AG09309 (cell line): ENCODE results near the gene SLC2A6.

Experiments
- DNase-seq: peaks from one replicate; pipeline ENCODE4 v3.0.0-alpha.2; 2010; ENCODE audit warnings: low read depth
- H3K4me3 ChIP-seq: 2 replicates; pipeline ENCODE4 v1.5.1; 2011; ENCODE audit warnings: mild to moderate bottlenecking, low read depth, low read length, moderate library complexity; ENCODE audit not compliant: control insufficient read depth
- TF ChIP-seq, protein P1 (sequence below): IDR thresholded peaks from 2 replicates; pipeline ENCODE4 v1.5.1; 2011; ENCODE audit warnings: mild to moderate bottlenecking, low read depth, low read length, inconsistent platforms; ENCODE audit not compliant: insufficient read depth, control insufficient read depth; ENCODE audit errors: missing control alignments

SLC2A6 gene

DNA sequence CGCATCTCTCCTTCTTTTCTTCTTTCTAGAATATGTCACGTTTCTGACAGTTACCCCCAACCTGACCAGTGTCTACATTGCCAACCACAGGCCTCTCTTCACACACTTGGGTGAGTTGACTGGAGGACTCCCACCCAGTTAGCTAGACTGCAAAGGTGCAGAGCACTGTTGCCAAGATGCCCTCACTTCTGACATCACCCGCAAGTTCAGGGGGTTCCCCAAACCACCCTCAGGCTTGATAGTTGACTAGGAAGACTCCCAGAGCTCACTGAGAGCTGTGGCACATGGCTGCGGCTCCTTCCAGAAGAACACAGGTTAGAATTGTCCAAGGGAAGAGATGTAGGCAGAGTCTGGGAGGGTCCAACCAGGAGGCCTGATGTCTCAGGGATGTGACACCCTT is 39.6 kb downstream of the SLC2A6 start:
- TF ChIP-seq, protein P1, sequence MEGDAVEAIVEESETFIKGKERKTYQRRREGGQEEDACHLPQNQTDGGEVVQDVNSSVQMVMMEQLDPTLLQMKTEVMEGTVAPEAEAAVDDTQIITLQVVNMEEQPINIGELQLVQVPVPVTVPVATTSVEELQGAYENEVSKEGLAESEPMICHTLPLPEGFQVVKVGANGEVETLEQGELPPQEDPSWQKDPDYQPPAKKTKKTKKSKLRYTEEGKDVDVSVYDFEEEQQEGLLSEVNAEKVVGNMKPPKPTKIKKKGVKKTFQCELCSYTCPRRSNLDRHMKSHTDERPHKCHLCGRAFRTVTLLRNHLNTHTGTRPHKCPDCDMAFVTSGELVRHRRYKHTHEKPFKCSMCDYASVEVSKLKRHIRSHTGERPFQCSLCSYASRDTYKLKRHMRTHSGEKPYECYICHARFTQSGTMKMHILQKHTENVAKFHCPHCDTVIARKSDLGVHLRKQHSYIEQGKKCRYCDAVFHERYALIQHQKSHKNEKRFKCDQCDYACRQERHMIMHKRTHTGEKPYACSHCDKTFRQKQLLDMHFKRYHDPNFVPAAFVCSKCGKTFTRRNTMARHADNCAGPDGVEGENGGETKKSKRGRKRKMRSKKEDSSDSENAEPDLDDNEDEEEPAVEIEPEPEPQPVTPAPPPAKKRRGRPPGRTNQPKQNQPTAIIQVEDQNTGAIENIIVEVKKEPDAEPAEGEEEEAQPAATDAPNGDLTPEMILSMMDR: no peak
- no peak for DNase-seq
- H3K4me3 ChIP-seq: no peak overlapping the region

DNA sequence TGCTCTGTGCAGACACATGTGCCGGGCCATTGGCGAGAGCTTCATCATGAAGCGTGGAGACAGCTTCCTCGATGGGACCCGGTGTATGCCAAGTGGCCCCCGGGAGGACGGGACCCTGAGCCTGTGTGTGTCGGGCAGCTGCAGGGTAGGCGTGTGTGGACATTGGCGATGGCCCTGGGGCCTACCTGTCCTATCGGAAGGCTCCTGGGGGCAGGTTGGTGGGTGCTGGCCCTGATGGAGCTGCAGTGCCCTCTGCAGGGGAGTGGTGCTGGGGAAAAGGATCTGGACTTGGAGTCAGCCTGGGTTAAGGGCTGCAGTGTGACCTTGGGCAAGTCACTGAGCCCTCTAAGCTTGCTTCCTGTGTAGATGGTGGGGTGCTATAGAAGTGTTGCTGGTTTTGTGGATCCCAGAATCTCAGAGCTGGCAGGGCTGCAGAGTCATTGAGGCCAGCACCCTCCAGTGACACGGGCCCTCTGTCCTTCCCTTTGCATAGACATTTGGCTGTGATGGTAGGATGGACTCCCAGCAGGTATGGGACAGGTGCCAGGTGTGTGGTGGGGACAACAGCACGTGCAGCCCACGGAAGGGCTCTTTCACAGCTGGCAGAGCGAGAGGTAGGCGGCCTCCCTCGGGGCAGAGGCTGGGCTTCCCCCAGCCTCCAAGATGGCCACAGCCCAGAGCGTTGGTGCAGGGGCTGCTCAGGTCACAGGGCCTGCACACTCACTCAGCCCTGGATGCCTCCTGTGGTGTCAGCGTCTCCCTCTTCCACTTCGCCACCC is 41.0 kb downstream of the SLC2A6 start:
- DNase-seq: no peak
- TF ChIP-seq, protein P1: peak; percentile 32
- no peak overlapping the region for H3K4me3 ChIP-seq

DNA sequence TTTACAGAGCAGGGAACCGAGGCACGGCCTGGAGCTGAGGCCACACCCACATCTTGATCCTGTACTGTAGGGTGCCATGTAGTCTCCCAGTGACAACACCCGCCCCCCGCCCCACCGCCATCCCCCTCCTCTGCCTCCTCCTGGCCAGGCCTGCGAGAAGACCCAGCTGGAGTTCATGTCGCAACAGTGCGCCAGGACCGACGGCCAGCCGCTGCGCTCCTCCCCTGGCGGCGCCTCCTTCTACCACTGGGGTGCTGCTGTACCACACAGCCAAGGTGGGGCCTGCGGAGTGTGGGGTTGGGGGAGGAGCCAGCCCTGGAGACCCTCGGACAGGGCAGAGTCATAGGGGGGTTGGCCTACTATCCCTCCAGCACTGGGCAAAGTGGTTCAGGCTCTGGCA is 42.2 kb downstream of the SLC2A6 start:
- no peak overlapping the region for H3K4me3 ChIP-seq
- TF ChIP-seq, protein P1: no peak
- DNase-seq: no peak

DNA sequence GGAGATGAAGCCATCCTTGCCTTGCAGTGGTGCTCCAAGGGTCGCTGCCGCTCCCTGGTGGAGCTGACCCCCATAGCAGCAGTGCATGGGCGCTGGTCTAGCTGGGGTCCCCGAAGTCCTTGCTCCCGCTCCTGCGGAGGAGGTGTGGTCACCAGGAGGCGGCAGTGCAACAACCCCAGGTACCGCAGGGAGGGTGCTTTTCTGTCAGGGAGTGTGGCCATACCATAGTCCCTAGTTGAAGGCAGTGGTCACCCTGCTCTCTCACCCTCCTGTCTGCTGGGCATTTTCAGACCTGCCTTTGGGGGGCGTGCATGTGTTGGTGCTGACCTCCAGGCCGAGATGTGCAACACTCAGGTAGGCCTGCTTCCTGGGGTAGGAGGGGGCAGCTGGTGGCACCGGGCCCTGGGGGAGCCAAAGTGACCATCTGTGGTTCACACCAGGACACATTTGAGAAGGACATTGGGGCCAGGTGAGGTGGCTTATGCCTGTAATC is 45.5 kb downstream of the SLC2A6 start:
- no peak overlapping the region for H3K4me3 ChIP-seq
- DNase-seq: no peak
- TF ChIP-seq, protein P1: no peak

DNA sequence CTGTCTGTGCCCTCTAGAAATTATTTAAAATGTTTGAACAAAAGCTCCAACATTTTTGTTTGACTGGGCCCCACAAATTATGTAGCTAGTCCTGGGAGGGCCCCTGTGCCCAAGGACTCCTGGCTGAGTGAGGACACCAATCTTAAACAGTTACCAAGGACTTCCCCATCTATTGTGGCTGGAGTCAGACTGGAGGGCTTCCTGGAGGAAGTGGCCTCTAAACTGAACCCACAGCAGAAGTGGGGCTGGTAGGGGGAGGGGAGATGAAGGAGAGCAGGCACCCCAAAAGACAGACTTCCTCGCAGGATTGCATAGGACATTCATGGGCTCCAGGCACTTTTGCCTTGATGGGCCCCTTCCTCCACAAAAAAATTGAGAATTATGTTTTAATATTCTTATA is 48.7 kb downstream of the SLC2A6 start:
- DNase-seq: no peak
- TF ChIP-seq, protein P1: no peak
- no peak overlapping the region for H3K4me3 ChIP-seq

DNA sequence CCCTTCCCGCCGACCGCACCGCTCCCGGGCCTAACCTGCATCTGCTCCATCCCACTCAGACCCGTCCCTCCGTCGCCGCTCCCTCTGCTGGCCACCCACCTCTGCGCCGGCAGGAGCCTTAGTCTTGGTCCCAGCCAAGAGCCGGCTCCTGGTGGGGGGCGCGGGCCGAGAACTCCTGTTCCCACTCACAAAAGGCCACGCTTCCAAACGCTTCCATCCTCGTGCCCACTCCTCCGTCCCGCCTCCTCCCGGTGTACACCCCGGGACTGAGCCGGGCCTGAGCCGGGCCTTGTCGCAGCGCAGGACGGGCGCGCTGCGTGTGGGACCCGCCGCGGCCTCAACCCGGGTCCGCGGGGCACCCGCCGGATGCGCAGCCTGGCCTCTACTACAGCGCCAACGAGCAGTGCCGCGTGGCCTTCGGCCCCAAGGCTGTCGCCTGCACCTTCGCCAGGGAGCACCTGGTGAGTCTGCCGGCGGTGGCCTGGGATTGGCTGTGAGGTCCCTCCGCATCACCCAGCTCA is 49.2 kb downstream of the SLC2A6 start:
- H3K4me3 ChIP-seq: no peak overlapping the region
- TF ChIP-seq, protein P1: peak; percentile 45
- DNase-seq: no peak

DNA sequence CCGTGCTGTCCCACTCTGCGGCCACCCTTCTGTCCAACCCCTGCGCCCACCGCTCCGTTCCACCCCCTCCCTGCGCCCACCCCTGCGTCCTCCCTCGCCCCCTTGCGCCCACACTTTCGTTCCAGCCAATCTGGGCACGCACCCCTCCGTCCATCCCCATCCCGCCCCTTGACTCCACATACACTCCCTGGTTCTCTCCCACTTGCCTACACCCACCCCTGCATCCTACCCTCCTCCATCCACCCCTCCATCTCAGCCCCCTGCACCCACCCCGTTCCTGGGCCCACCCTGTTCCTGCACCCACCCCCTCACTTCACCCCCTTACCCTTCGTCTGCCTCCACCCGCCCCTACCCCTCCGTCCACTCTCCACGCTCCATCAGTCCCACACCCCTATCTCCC is 49.7 kb downstream of the SLC2A6 start:
- H3K4me3 ChIP-seq: no peak overlapping the region
- TF ChIP-seq, protein P1: no peak
- no peak for DNase-seq
